IMR-90 (cell line): ENCODE data around the gene RFTN1. TPM values are rescaled to one million over a fixed set of nuclear protein-coding genes. Genes with fewer than 3 reads are reported as not detected.

ENCODE experiments used
- ATAC-seq: fragments of 200-7000 bp; cut with Tn5 transposase; 2 replicates; pipeline ENCODE4 v1.9.1; 2020; ENCODE audit warnings: low read depth, mild to moderate bottlenecking, moderate library complexity
- BruUV-seq: library from RNA; stranded (reverse); fragments of 400-500 nt; replicated peaks from 2 replicates; lab custom pipeline; 2021; lab: Mats Ljungman, UMichigan
- CTCF ChIA-PET: fragments of 300-600 bp; formaldehyde crosslinking; extraction: SDS; loops from one replicate; lab custom pipeline; 2021; ENCODE audit warnings: antibody characterized with exemption; lab: Yijun Ruan, JAX
- POLR2A ChIA-PET: fragments of 300-600 bp; sonication (Branson Sonifier 250); formaldehyde crosslinking; loops from one replicate; lab custom pipeline; 2022; ENCODE audit warnings: antibody characterized with exemption; ENCODE audit not compliant: unreplicated experiment; lab: Charles Lee
- DNase-seq: peaks from one replicate; pipeline ENCODE4 v3.0.0; 2013
- H2AFZ ChIP-seq: replicated peaks from 2 replicates; pipeline ENCODE3; 2013; ENCODE audit warnings: low read length, mild to moderate bottlenecking; ENCODE audit not compliant: poor library complexity
- H2AK5ac ChIP-seq: 2 replicates; pipeline ENCODE4 v1.6.1; 2013; ENCODE audit warnings: low read depth, low read length, inconsistent platforms
- H2AK9ac ChIP-seq: replicated peaks from 2 replicates; pipeline ENCODE3; 2013; ENCODE audit warnings: mild to moderate bottlenecking, low read depth, low read length, moderate library complexity; ENCODE audit not compliant: poor library complexity
- H2BK120ac ChIP-seq: 2 replicates; pipeline ENCODE4 v1.6.1; 2013; ENCODE audit warnings: low read depth, low read length, inconsistent platforms
- H2BK15ac ChIP-seq: 3 replicates; pipeline ENCODE4 v1.6.1; 2013; ENCODE audit warnings: low read depth, low read length, inconsistent platforms
- H2BK20ac ChIP-seq: 2 replicates; pipeline ENCODE4 v1.6.1; 2013; ENCODE audit warnings: low read depth, mild to moderate bottlenecking, inconsistent platforms, low read length, moderate library complexity
- H2BK5ac ChIP-seq: 2 replicates; pipeline ENCODE4 v1.6.1; 2013; ENCODE audit warnings: mild to moderate bottlenecking, low read depth, low read length, inconsistent platforms; ENCODE audit not compliant: poor library complexity, severe bottlenecking
- H3K14ac ChIP-seq: replicated peaks from 2 replicates; pipeline ENCODE4 v1.6.1; 2013; ENCODE audit warnings: low read depth, low read length, inconsistent platforms
- H3K18ac ChIP-seq: 2 replicates; pipeline ENCODE4 v1.6.1; 2013; ENCODE audit warnings: low read depth, low read length, control low read depth
- H3K23ac ChIP-seq: 2 replicates; pipeline ENCODE4 v1.6.1; 2013; ENCODE audit warnings: low read depth, low read length, inconsistent platforms
- H3K27ac ChIP-seq: 2 replicates; pipeline ENCODE4 v1.5.1; 2013; ENCODE audit warnings: mild to moderate bottlenecking, control low read depth, low read length; ENCODE audit not compliant: insufficient read depth
- H3K27me3 ChIP-seq: 2 replicates; pipeline ENCODE4 v1.6.1; 2013; ENCODE audit warnings: low read length; ENCODE audit not compliant: control insufficient read depth, insufficient read depth
- H3K36me3 ChIP-seq: 2 replicates; pipeline ENCODE4 v1.6.1; 2013; ENCODE audit warnings: low read length, mixed read lengths; ENCODE audit not compliant: control insufficient read depth, insufficient read depth
- H3K4ac ChIP-seq: 2 replicates; pipeline ENCODE4 v1.6.1; 2013; ENCODE audit warnings: low read depth, low read length, inconsistent platforms
- H3K4me1 ChIP-seq: 2 replicates; pipeline ENCODE4 v1.6.1; 2013; ENCODE audit warnings: low read length, mixed read lengths; ENCODE audit not compliant: control insufficient read depth, insufficient read depth
- H3K4me2 ChIP-seq: 2 replicates; pipeline ENCODE4 v1.6.1; 2013; ENCODE audit warnings: low read depth, mild to moderate bottlenecking, control low read depth, low read length, moderate library complexity
- H3K4me3 ChIP-seq: 2 replicates; pipeline ENCODE4 v1.5.1; 2013; ENCODE audit warnings: low read depth, mild to moderate bottlenecking, control low read depth, low read length, moderate library complexity; ENCODE audit not compliant: insufficient read depth
- H3K56ac ChIP-seq: 2 replicates; pipeline ENCODE4 v1.6.1; 2013; ENCODE audit warnings: low read length, inconsistent platforms; ENCODE audit not compliant: insufficient read depth; ENCODE audit errors: extremely low read depth
- H3K79me1 ChIP-seq, 2 experiments: 2 replicates each; pipeline ENCODE4 v1.6.1; 2013; ENCODE audit warnings: low read length in 2 of 2, inconsistent platforms in 1 of 2, low read depth in 1 of 2
- H3K9ac ChIP-seq: 2 replicates; pipeline ENCODE4 v1.6.1; 2013; ENCODE audit warnings: low read depth, low read length, control low read depth
- H3K9me1 ChIP-seq: 2 replicates; pipeline ENCODE4 v1.6.1; 2013; ENCODE audit warnings: low read length, inconsistent platforms; ENCODE audit not compliant: insufficient read depth
- H3K9me3 ChIP-seq: 2 replicates; pipeline ENCODE4 v1.6.1; 2013; ENCODE audit warnings: low read length; ENCODE audit not compliant: control insufficient read depth, insufficient read depth
- H4K20me1 ChIP-seq: 2 replicates; pipeline ENCODE4 v1.6.1; 2013; ENCODE audit warnings: low read length, inconsistent platforms; ENCODE audit not compliant: insufficient read depth
- H4K5ac ChIP-seq: 2 replicates; pipeline ENCODE4 v1.6.1; 2013; ENCODE audit warnings: mild to moderate bottlenecking, low read depth, low read length, control low read depth
- H4K8ac ChIP-seq, 2 experiments: 2 replicates each; pipeline ENCODE4 v1.6.1; 2013; ENCODE audit warnings: low read depth in 2 of 2, low read length in 2 of 2, control low read depth in 1 of 2, inconsistent platforms in 1 of 2
- H4K91ac ChIP-seq: 2 replicates; pipeline ENCODE4 v1.6.1; 2013; ENCODE audit warnings: low read depth, low read length, inconsistent platforms; ENCODE audit not compliant: insufficient read depth
- BHLHE40 ChIP-seq: fragments of 150-350 bp; IDR thresholded peaks from 2 replicates; pipeline ENCODE4 v1.6.1; 2016; ENCODE audit warnings: mild to moderate bottlenecking, low read depth, low read length
- CEBPB ChIP-seq: IDR thresholded peaks from 2 replicates; pipeline ENCODE4 v1.6.1; 2012; ENCODE audit warnings: low read depth, low read length, improper control_type of control experiment
- CTCF ChIP-seq: conservative IDR thresholded peaks from 2 replicates; pipeline ENCODE4 v1.5.1; 2012; ENCODE audit warnings: mild to moderate bottlenecking, low read depth, low read length, improper control_type of control experiment
- FOS ChIP-seq: fragments of 150-350 bp; IDR thresholded peaks from 2 replicates; pipeline ENCODE4 v1.6.1; 2016; ENCODE audit warnings: low read depth, low read length
- MAFK ChIP-seq: IDR thresholded peaks from 2 replicates; pipeline ENCODE4 v1.6.1; 2012; ENCODE audit warnings: low read depth, low read length, improper control_type of control experiment
- MXI1 ChIP-seq: IDR thresholded peaks from 2 replicates; pipeline ENCODE4 v1.6.1; 2012; ENCODE audit warnings: low read depth, mild to moderate bottlenecking, low read length, moderate library complexity, borderline replicate concordance
- NFE2L2 ChIP-seq: fragments of 150-350 bp; IDR thresholded peaks from 2 replicates; pipeline ENCODE4 v1.6.1; 2016; ENCODE audit warnings: low read depth, mild to moderate bottlenecking, low read length
- POLR2A ChIP-seq: IDR thresholded peaks from 2 replicates; pipeline ENCODE4 v1.6.1; 2012; ENCODE audit warnings: mild to moderate bottlenecking, low read depth, low read length
- RFX5 ChIP-seq: IDR thresholded peaks from 2 replicates; pipeline ENCODE4 v1.8.0; 2012; ENCODE audit warnings: low read depth, mild to moderate bottlenecking, low read length, moderate library complexity
- SMC3 ChIP-seq: fragments of 150-350 bp; IDR thresholded peaks from 2 replicates; pipeline ENCODE4 v1.6.1; 2016; ENCODE audit warnings: low read depth, mild to moderate bottlenecking, antibody characterized with exemption, low read length, moderate library complexity
- WGBS, 2 experiments: methylation state at CpG; one replicate each; pipeline versions ENCODE4 v1.1.5 to v1.1.7; 2013; ENCODE audit warnings: missing lambda C conversion rate in 2 of 2; ENCODE audit not compliant: insufficient read length in 1 of 2; ENCODE audit errors: extremely low coverage in 2 of 2; 5-methylcytosine and 5-hydroxymethylcytosine counted together
- dilution Hi-C: fragments of 300-500 bp; cut with HindIII; formaldehyde crosslinking; loops from one replicate; pipeline ENCODE4 v1.14.3; 2018; ENCODE audit warnings: low sequenced_read_pairs; ENCODE audit not compliant: unreplicated experiment
- in situ Hi-C: fragments of 300-500 bp; cut with MboI; formaldehyde crosslinking; loops from 3 replicates; pipeline ENCODE4 v1.14.3; 2019; ENCODE audit warnings: low sequenced_read_pairs, inconsistent platforms, mixed read lengths
- intact Hi-C: fragments of 100-400 bp; cut with micrococcal nuclease; formaldehyde crosslinking; loops from 2 replicates; pipeline ENCODE4 v1.10.0; 2022
- polyA plus RNA-seq, 3 experiments: library from polyadenylated mRNA; depleted of rRNA; stranded (reverse); fragments of >200 nt; gene quantifications; 2 replicates each; pipeline ENCODE4 v1.2.3, GENCODE V29; 2012; ENCODE audit warnings: low replicate concordance in 1 of 3
- total RNA-seq: library from RNA; depleted of rRNA; stranded (reverse); fragments of >200 nt; gene quantifications from 2 replicates; pipeline ENCODE4 v1.2.3, GENCODE V29; 2012

RFTN1 gene
- total and polyA plus RNA-seq, 2 of the 4 experiments (the other 2 are of a cell fraction): 45.0 to 52.0 TPM

GRCh38 chr3:16559653-16560365 is 46.3 kb upstream of the RFTN1 start:
- ChIA-PET POLR2A (interaction anchor here (0.7 kb wide), 1 partner anchor 15 kb away, joined by 3 read pairs; no protein-coding TSS in a partner anchor), CTCF (no interaction called here)
- intact Hi-C loops: no loop called here
- H4K5ac ChIP-seq: no peak overlapping the region
- no peak overlapping the region for H3K9ac ChIP-seq
- H2BK20ac ChIP-seq: no peak overlapping the region
- H3K27ac ChIP-seq: no peak overlapping the region
- no peak for TF ChIP-seq RFX5
- TF ChIP-seq MAFK: no peak
- TF ChIP-seq POLR2A: no peak
- no peak for TF ChIP-seq FOS
- no peak for TF ChIP-seq BHLHE40
- TF ChIP-seq NFE2L2: no peak
- no peak for TF ChIP-seq SMC3
- TF ChIP-seq MXI1: no peak
- no peak for TF ChIP-seq CTCF
- no peak for TF ChIP-seq CEBPB
- no peak overlapping the region for H2BK120ac ChIP-seq
- H2BK15ac ChIP-seq: no peak overlapping the region
- H4K8ac ChIP-seq: no peak overlapping the region
- no TSS peak for BruUV-seq
- H3K79me1 ChIP-seq: no peaks in the 10 kb centered on the region
- no peak overlapping the region for H2AFZ ChIP-seq
- H2AK5ac ChIP-seq: no peak overlapping the region
- no peak overlapping the region for H3K4ac ChIP-seq
- no peak overlapping the region for H3K23ac ChIP-seq
- ATAC-seq (no peak), DNase-seq (no peak)
- no peak overlapping the region for H4K91ac ChIP-seq
- 0 out of 2 replicates have a peak, but pooled peaks cover 2% of the 10 kb centered on the region for H3K9me3 ChIP-seq
- peaks cover 4% of the 10 kb centered on the region for H3K27me3 ChIP-seq
- no peak overlapping the region for H2AK9ac ChIP-seq
- H4K20me1 ChIP-seq: no peaks in the 10 kb centered on the region
- H3K4me2 ChIP-seq: no peak overlapping the region
- H3K4me1 ChIP-seq: no peaks in the 10 kb centered on the region
- H3K4me3 ChIP-seq: no peak overlapping the region
- H2BK5ac ChIP-seq: no peak overlapping the region
- dilution Hi-C loops: no loop called here
- no peak overlapping the region for H3K18ac ChIP-seq
- H3K56ac ChIP-seq: no peak overlapping the region
- no peaks in the 10 kb centered on the region for H3K9me1 ChIP-seq
- H3K36me3 ChIP-seq: no peaks in the 10 kb centered on the region
- no CpG with 5 or more reads among the region's 5 CpGs for WGBS, 2 experiments
- in situ Hi-C loops: no loop called here
- no peak overlapping the region for H3K14ac ChIP-seq
